Colonic mucosa (tissue), 4 donors: ENCODE measurements around the gene PKM. TPM values are rescaled to one million over a fixed set of nuclear protein-coding genes. Genes with fewer than 3 reads are reported as not detected.

Experiments used
- DNase-seq: peaks from one replicate; pipeline ENCODE4 v3.0.0-alpha.2; 2020
- H3K27ac ChIP-seq: fragments of 200-600 bp; one replicate; pipeline ENCODE4 v1.8.0; 2021
- H3K27me3 ChIP-seq: fragments of 200-600 bp; one replicate; pipeline ENCODE4 v1.8.0; 2021
- H3K36me3 ChIP-seq: fragments of 200-600 bp; one replicate; pipeline ENCODE4 v1.8.0; 2021
- H3K4me1 ChIP-seq: fragments of 200-600 bp; one replicate; pipeline ENCODE4 v1.8.0; 2021; ENCODE audit warnings: mild to moderate bottlenecking
- H3K4me3 ChIP-seq: fragments of 200-600 bp; one replicate; pipeline ENCODE4 v1.8.0; 2021
- H3K9ac ChIP-seq, 2 donors: one replicate each; pipeline ENCODE4 v1.7.0; 2013; ENCODE audit warnings: control low read depth in 2 of 2, low read depth in 2 of 2, low read length in 2 of 2
- H3K9me3 ChIP-seq: fragments of 200-600 bp; one replicate; pipeline ENCODE4 v1.8.0; 2021
- CTCF ChIP-seq: fragments of 200-600 bp; IDR thresholded peaks from one replicate; pipeline ENCODE4 v1.8.0; 2022; ENCODE audit warnings: antibody characterized with exemption, mild to moderate bottlenecking
- intact Hi-C: fragments of 100-400 bp; cut with DNase I; formaldehyde crosslinking; loops from one replicate; pipeline ENCODE4 v1.14.1; 2022
- total RNA-seq, 2 donors: library from RNA; stranded (reverse); fragmentation: NEBNext Ultra II Directional in 1 of 2; extraction: Animal tissue kit (Norgen Biotek cat#: 25700) in 1 of 2; gene quantifications; one replicate each; pipeline ENCODE4 v1.2.1, GENCODE V29; 2021
- donor health status: healthy.
- donor health status: DM: no; HTN: no; CAD: no.
- donor health status: DM: no; HTN: no; CAD: no.

Gene PKM
- total RNA-seq, 2 donors from 2014 or later = 769 to 946 TPM

DNA sequence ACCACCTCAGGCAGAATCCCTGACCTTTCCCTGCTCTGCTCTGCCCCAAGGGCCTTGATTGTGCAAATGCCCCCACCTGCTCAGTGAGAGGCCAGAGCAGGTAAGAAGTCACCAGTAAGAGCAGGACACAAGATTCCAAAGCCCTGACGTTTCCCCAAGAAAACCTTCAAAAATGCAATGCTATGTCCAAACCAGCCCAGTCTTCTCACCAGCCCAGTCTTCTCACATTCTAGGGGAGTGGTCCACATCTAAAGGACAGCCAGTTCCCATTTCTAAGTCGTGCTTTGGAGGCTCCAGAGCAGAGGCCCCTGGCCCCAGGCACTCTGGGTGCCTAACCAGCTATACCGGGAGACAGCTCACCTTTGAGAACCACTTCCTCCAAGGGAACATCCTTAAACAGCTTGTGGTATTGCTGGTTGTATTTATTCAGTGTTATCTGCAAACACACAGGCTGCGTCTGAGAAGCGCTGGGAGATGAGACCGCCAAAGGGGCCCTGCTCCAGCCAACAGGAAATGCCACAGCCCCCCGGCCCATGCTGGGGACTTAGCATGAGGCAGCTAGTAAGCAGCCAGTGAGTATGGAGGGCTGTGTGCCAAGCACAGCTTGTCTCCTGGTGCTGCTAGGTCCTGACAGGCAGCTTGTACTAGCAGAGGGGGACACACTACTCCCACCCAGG is 62.7 kb downstream of the PKM start:
- Histone ChIP-seq H3K36me3 (no peaks in the 10 kb centered on the region), H3K4me1 (no peaks in the 10 kb centered on the region), H3K9me3 (no peaks in the 10 kb centered on the region), H3K27me3 (no peaks in the 10 kb centered on the region), H3K27ac (no peak overlapping the region), H3K9ac (no peak overlapping the region), H3K4me3 (no peak overlapping the region)
- intact Hi-C loops = no loop called here
- TF ChIP-seq CTCF = no peak
- DNase-seq = no peak

DNA sequence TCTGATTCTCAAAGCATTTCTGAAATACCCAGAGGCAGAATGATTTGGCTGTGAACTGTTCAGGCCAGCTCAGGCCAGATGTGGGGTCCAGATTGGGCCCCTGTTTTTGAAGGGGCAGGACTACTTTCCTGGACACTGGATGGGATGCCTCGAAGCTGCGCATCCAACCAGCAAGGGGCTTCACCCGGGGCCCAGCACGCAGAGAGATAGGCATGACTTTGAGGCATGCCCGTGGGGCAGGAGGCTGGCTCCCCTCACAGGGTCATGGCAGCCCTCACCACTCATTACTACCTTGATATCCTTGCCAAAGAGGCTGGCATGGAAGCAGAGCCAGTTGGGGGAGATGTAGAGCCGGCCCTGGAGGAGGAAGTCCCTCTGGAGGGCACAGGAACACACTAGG is 63.5 kb downstream of the PKM start:
- Histone ChIP-seq H3K9ac (no peak overlapping the region), H3K36me3 (no peaks in the 10 kb centered on the region), H3K27ac (no peak overlapping the region), H3K4me3 (no peak overlapping the region), H3K9me3 (no peaks in the 10 kb centered on the region), H3K4me1 (no peaks in the 10 kb centered on the region), H3K27me3 (no peaks in the 10 kb centered on the region)
- intact Hi-C loops = no loop called here
- TF ChIP-seq CTCF = no peak
- no peak for DNase-seq

- H3K4me1 ChIP-seq = no peaks in the 10 kb centered on the region
- intact Hi-C loops = no loop called here
- no peaks in the 10 kb centered on the region for H3K36me3 ChIP-seq
- no peak overlapping the region for H3K4me3 ChIP-seq
- no peak for DNase-seq
- H3K27me3 ChIP-seq = no peaks in the 10 kb centered on the region
- TF ChIP-seq CTCF = no peak
- H3K9me3 ChIP-seq = no peaks in the 10 kb centered on the region
- H3K27ac ChIP-seq = no peak overlapping the region
- no peak overlapping the region for H3K9ac ChIP-seq
These were observed 64.1 kb downstream of the PKM start for GRCh38 chr15:72166716-72167417.

DNA sequence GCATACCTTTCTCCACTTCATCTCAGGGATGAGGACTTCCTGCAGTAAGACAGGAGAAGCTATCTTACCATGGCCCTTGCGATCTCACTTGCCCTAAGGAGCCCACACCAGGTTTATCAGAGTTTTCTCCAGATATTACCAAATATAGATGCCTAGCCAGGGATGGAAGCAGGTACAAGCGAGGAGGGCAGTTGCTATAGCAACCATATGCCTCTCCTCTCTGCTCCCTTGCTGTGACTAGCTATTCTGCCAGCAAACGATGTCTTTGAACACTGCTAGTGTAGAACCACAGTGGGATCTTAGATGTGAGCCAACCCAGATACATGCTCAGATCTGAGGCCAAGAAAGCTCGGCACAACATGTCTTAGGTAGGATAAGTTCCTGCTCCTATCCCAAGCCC is 67.3 kb downstream of the PKM start:
- intact Hi-C loops = no loop called here
- Histone ChIP-seq H3K27me3 (no peaks in the 10 kb centered on the region), H3K9ac (no peak overlapping the region), H3K4me3 (no peak overlapping the region), H3K36me3 (no peaks in the 10 kb centered on the region), H3K27ac (no peak overlapping the region), H3K9me3 (no peaks in the 10 kb centered on the region), H3K4me1 (no peaks in the 10 kb centered on the region)
- no peak for TF ChIP-seq CTCF
- no peak for DNase-seq

DNA sequence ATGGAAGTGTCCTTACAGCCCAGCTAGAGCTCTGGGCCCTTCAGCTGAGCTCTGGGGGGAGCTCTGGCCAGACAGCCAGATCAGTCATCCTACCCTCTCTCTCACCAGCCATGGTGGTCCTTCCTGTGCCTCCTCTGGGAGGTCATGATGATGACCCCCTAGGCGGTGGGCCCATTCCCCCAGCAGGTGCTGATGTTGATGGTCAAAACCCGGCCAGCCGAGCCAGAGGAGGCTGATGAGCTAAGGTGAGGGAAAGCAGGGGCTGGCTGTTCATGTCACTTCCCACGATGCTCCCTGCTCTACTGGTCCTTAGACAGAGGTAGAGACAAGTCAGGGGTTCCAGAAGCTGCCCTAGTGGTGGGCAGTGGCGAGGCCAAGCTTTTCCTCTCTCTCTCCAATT is 68.4 kb downstream of the PKM start:
- DNase-seq = no peak
- H3K4me1 ChIP-seq = no peaks in the 10 kb centered on the region
- no peak overlapping the region for H3K4me3 ChIP-seq
- TF ChIP-seq CTCF = no peak
- no peak overlapping the region for H3K27ac ChIP-seq
- H3K36me3 ChIP-seq = no peaks in the 10 kb centered on the region
- no peak overlapping the region for H3K9ac ChIP-seq
- no peaks in the 10 kb centered on the region for H3K27me3 ChIP-seq
- intact Hi-C loops = no loop called here
- H3K9me3 ChIP-seq = no peaks in the 10 kb centered on the region
